Right kidney (tissue), 1 donor: Measurements from ENCODE around the gene SCFD1.

Experiments used
- DNase-seq: peaks from one replicate; pipeline ENCODE4 v3.0.0-alpha.2; 2016

SCFD1 gene

GRCh38 chr14:30754778-30755177, 132.7 kb downstream of the SCFD1 start:
- no peak for DNase-seq

DNA sequence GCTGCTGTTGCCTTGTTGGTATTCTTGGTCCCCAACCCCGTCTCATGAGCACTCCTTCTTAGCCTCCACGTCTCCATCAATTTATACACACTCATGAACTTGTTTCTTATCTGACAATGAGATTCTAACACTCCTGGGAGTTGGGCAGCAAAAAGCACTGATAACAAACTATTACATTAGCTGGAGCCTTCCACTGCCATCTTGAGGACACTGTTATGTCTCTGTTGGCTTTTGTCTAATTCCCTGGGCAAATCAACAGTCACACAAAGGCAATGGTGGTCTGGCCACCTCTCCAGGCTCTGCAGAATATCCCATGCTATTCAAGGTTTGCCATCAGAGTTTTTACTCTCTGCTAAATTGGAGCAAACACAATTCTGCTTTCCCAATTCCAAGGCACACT, 134.5 kb downstream of the SCFD1 start:
- DNase-seq, result no peak

GRCh38 chr14:30757082-30757481, 135.0 kb downstream of the SCFD1 start:
- no peak for DNase-seq

DNA sequence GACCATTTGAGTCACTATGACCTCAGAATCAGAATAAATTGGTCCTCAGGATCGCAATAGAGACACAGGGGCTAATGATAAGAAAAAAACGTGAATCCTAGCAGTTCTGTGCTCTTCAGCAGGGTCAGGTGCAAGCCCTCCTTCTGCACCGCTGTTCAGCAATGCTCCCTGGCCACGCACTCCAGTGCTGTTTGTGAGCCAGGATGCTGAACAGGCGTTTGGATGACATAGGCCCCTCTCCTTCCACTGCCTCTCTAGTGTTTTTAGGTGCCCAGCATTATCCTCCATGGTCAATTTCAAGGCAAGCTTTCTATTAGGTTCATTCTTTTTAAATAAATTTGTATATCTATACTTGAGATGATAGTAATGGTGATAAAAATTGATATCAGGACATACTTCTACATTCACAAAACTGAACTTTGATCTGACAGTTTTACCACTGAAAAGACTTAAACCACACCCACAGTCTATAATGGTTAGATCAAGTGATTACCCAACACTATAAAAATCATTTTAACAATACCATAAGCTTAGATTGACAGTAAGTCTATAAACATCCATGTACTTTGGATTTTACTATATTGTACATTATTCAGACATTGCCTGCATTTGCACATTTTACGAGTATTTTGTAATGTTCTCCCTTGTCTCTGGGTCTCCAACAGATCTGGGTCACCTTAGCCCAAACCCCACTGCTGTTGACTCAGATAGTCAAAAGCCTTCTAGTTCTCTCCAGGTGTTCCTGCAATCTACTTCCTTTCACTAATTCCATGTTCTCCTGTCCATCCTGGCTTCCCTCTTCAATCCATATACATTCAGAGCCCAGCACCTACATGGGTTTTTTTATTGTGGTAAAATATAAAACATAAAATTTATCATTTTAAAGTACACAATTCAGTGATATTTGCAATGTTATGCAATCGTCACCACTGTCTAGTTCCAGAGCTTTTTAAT, 137.3 kb downstream of the SCFD1 start:
- DNase-seq, result no peak

GRCh38 chr14:30763891-30764290, 141.8 kb downstream of the SCFD1 start:
- DNase-seq, result no peak

- DNase-seq, result no peak
Measured at GRCh38 chr14:30767624-30768023, 145.5 kb downstream of the SCFD1 start.

DNA sequence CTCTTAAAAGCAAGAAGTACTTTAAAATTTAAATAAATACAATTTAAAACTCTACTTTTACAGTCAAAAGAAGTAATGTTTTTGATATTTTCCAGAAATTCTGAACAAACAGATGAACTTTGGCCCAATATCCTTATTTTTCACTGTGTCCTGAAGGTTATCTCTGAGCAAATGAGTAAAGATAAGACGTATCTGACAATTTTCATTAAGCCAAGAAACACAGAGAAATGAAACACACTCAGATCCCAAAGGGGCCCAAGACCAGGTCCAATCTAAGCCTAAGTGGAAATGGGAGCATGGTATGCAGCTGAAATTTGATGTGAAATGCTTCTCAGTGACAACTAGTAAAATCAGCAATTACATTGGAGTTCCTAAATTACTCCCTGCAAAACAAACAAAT, 146.7 kb downstream of the SCFD1 start:
- DNase-seq, result no peak

DNA sequence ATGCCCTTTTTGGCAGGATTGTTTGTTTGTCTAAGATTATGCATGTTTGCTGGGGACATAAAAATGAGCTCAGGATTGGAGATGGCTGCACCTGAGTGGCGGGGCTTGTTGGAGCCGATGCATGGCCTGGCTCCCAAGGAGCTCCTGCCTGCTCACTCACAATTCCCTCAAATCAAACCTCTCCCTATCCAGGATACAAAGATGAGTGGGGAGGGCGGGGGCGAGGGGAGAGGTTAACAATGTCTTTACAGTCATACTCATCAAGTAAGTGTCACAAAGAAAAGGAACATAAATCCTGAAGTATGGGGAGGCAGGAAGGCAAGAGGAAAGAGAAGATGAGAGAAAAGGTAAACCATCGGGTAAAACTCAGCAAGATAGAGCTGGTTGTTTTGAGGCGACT, 148.3 kb downstream of the SCFD1 start:
- no peak for DNase-seq

DNA sequence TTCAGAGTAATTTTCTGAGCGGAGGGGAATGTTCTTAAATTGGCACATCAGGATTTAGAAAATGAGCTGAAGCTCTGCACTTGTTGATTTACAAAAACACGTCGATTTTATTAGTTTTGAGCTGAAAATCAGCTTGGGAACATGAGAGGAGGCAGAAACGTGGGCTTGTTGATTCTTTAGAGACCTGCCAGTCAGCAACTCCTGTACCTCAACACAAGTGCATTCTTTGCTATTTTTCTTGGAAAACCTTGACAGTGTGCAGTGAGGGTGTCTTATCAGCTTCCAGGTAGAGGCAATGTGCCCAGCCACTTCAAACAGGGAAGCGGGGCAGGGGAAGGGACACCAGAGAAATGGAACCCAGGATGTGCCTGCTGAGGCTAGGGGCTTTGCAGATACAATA, 149.5 kb downstream of the SCFD1 start:
- DNase-seq, result no peak

GRCh38 chr14:30779210-30779609, 157.1 kb downstream of the SCFD1 start:
- DNase-seq, result no peak
